GM12864 (cell line): ENCODE data around the gene PRDX4.

Source experiments
- DNase-seq: peaks from one replicate; pipeline ENCODE4 v3.0.0-alpha.2; 2011; ENCODE audit warnings: low read depth
- H3K4me3 ChIP-seq: 2 replicates; pipeline ENCODE4 v1.5.1; 2011; ENCODE audit warnings: mild to moderate bottlenecking, low read depth, low read length, control low read depth
- TF ChIP-seq, protein P1 (sequence below): IDR thresholded peaks from 2 replicates; pipeline ENCODE4 v1.5.1; 2011; ENCODE audit warnings: low read depth, mild to moderate bottlenecking, moderate library complexity, low read length, control low read depth, inconsistent platforms; ENCODE audit errors: missing control alignments

Gene PRDX4

DNA sequence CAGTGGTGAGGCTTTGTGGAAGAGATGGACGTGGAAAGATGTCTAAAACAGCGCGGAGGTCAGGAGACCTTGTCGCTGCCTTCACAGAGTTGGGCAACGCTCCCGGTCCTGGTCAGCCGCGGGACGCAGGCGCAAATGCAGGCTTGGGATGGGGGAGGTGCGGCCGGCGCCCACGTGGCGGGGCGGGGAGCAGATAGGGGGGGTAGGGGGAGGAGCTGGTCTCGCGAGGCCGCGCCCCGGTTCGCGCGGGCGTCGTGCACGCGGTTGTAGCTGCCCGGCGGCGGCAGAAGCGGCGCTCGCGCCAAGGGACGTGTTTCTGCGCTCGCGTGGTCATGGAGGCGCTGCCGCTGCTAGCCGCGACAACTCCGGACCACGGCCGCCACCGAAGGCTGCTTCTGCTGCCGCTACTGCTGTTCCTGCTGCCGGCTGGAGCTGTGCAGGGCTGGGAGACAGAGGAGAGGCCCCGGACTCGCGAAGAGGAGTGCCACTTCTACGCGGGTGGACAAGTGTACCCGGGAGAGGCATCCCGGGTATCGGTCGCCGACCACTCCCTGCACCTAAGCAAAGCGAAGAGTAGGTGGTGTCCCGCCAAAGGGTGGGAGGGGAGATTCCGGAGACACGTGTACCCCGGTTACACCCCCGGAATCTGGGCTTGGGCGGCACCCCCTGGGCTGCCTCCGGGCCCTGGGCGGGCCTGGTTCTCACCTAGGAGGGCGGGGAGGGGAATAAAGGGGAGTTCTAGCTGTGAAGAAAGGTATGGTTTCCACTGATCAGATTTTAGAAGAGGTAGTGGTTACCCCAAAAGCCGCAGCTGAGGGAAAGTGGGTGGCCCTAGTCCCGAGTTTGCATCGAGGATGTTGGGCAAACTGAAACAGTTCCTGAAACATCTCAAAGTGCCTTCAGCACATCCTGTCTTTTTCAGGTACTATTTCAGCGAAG, at the start of gene PRDX4:
Gene PRDX4 (plus strand): TSS at position 255 of the 939 bp plus-strand sequence. CDS start 78 bp downstream, at position 333.
- DNase-seq = peak; percentile 52
- H3K4me3 ChIP-seq = peak within 1 kb of the TSS; percentile 62
- TF ChIP-seq, protein P1, sequence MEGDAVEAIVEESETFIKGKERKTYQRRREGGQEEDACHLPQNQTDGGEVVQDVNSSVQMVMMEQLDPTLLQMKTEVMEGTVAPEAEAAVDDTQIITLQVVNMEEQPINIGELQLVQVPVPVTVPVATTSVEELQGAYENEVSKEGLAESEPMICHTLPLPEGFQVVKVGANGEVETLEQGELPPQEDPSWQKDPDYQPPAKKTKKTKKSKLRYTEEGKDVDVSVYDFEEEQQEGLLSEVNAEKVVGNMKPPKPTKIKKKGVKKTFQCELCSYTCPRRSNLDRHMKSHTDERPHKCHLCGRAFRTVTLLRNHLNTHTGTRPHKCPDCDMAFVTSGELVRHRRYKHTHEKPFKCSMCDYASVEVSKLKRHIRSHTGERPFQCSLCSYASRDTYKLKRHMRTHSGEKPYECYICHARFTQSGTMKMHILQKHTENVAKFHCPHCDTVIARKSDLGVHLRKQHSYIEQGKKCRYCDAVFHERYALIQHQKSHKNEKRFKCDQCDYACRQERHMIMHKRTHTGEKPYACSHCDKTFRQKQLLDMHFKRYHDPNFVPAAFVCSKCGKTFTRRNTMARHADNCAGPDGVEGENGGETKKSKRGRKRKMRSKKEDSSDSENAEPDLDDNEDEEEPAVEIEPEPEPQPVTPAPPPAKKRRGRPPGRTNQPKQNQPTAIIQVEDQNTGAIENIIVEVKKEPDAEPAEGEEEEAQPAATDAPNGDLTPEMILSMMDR = no peak

GRCh38 chrX:23621621-23622265, 45.5 kb upstream of the PRDX4 start:
- no peak for DNase-seq
- no peak overlapping the region for H3K4me3 ChIP-seq
- TF ChIP-seq, protein P1 = no peak

DNA sequence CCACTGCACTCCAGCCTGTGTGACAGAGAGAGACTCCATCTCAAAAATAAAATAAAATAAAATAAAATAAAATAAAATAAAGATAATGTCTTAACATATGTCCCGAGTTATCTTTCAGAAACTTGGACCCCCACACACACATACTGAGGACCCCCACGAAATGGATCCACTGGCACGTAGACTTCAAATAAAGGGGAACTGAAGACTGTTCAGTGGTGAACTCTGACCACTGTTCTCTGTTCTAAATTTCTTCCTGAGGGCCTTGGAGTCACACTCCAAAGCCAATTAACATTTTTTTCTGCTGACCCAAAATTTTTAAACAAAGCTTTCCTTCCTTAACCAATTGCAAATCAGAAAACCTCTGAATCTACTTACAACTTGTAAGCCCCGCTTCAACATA, 43.5 kb upstream of the PRDX4 start:
- DNase-seq = no peak
- TF ChIP-seq, protein P1 = no peak
- no peak overlapping the region for H3K4me3 ChIP-seq

DNA sequence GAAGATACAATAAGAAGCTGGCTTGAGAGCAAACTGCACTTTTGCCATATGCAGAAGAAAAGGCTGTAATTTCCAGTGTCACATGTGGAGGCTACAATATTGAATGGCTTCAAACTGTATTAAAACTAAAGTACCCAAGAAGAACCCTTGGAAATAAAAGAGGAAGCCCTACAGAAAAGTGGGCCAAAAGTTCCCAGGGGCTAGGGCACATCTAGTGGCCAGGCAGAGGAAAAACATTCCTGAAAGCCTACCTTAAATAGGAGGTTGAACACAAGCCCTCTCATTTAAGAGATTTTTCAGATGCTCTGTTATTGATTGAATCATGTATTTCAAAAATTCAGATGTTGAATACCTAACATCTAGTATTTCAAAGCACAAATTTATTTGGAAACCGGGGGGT, 40.6 kb upstream of the PRDX4 start:
- TF ChIP-seq, protein P1 = peak; percentile 12
- no peak overlapping the region for H3K4me3 ChIP-seq
- DNase-seq = no peak

- no peak overlapping the region for H3K4me3 ChIP-seq
- no peak for DNase-seq
- TF ChIP-seq, protein P1 = no peak
Measured at GRCh38 chrX:23628131-23628530, 39.2 kb upstream of the PRDX4 start.

- no peak for DNase-seq
- TF ChIP-seq, protein P1 = no peak
Measured at GRCh38 chrX:23631136-23631535, 36.2 kb upstream of the PRDX4 start.

More at GRCh38 chrX:23631136-23631535, 36.2 kb upstream of the PRDX4 start:
- no peak overlapping the region for H3K4me3 ChIP-seq
